ENCODE data around the gene NTNG1. TPM values are rescaled to one million over a fixed set of nuclear protein-coding genes. Genes with fewer than 3 reads are reported as not detected.

The NTNG1 gene
- total RNA-seq, 1 donor from 2014 or later, result 0.79 TPM

GRCh38 chr1:107105914-107106313 lies 34.9 kb upstream of the NTNG1 start:
- no peaks in the 10 kb centered on the region for H3K79me2 ChIP-seq (ENCODE audit: low read depth)
- Mint-ChIP-seq H3K4me3 (no peak overlapping the region), H3K4me1 (peaks cover 20% of the 10 kb centered on the region), H3K9me3 (no peaks in the 10 kb centered on the region), H3K36me3 (no peaks in the 10 kb centered on the region), H3K27ac (no peak overlapping the region), H3K27me3 (ENCODE audit: insufficient read depth, low read depth) (no peaks in the 10 kb centered on the region)
- no peaks in the 10 kb centered on the region for H4K20me1 ChIP-seq (ENCODE audit: low read depth)
- no peak overlapping the region for H2AFZ ChIP-seq (replicated peaks)
- no peaks in the 10 kb centered on the region for H3F3A ChIP-seq (ENCODE audit: low read depth)
- peaks cover 12% of the 10 kb centered on the region for H3K4me1 ChIP-seq
- TF ChIP-seq EZH2 (IDR thresholded peaks at IDR 0.05), result no peak
- TF ChIP-seq CTCF (IDR thresholded peaks at IDR 0.05), result no peak
- TF ChIP-seq EZH2phosphoT487 (IDR thresholded peaks at IDR 0.05), result no peak
- no peak overlapping the region for H3K27ac ChIP-seq
- H3K36me3 ChIP-seq, result no peaks in the 10 kb centered on the region
- DNase-seq (ENCODE audit: low spot score), result no peak
- no peak overlapping the region for H3K9ac ChIP-seq
- no peak overlapping the region for H3K4me2 ChIP-seq
- H3K4me3 ChIP-seq, result no peak overlapping the region
- H3K9me3 ChIP-seq (ENCODE audit: low read depth), result no peaks in the 10 kb centered on the region
- no peaks in the 10 kb centered on the region for H3K27me3 ChIP-seq

GRCh38 chr1:107110326-107110725 lies 30.5 kb upstream of the NTNG1 start:
- H3K9me3 Mint-ChIP-seq, result no peaks in the 10 kb centered on the region
- peaks cover 12% of the 10 kb centered on the region for H3K4me1 ChIP-seq
- H3K27ac ChIP-seq, result no peak overlapping the region
- H3K27ac Mint-ChIP-seq, result no peak overlapping the region
- TF ChIP-seq EZH2phosphoT487 (IDR thresholded peaks at IDR 0.05) (no peak), EZH2 (IDR thresholded peaks at IDR 0.05) (no peak), CTCF (IDR thresholded peaks at IDR 0.05) (no peak)
- H3K9me3 ChIP-seq (ENCODE audit: low read depth), result no peaks in the 10 kb centered on the region
- no peak overlapping the region for H3K4me3 ChIP-seq
- no peaks in the 10 kb centered on the region for H3K36me3 ChIP-seq
- H4K20me1 ChIP-seq (ENCODE audit: low read depth), result no peaks in the 10 kb centered on the region
- no peak for DNase-seq (ENCODE audit: low spot score)
- no peaks in the 10 kb centered on the region for H3K36me3 Mint-ChIP-seq
- H3K9ac ChIP-seq, result no peak overlapping the region
- H3K27me3 ChIP-seq, result no peaks in the 10 kb centered on the region
- H3K4me1 Mint-ChIP-seq, result peaks cover 14% of the 10 kb centered on the region
- peak overlapping the region; percentile 42 for H3K4me2 ChIP-seq
- H3K4me3 Mint-ChIP-seq, result no peak overlapping the region
- no peak overlapping the region for H2AFZ ChIP-seq (replicated peaks)
- H3K79me2 ChIP-seq (ENCODE audit: low read depth), result no peaks in the 10 kb centered on the region
- H3K27me3 Mint-ChIP-seq (ENCODE audit: insufficient read depth, low read depth), result no peaks in the 10 kb centered on the region
- no peaks in the 10 kb centered on the region for H3F3A ChIP-seq (ENCODE audit: low read depth)

GRCh38 chr1:107116306-107116790 lies 24.5 kb upstream of the NTNG1 start:
- no peak overlapping the region for H3K4me2 ChIP-seq

More at GRCh38 chr1:107116306-107116790, 24.5 kb upstream of the NTNG1 start:
- Histone ChIP-seq H3F3A (ENCODE audit: low read depth) (no peaks in the 10 kb centered on the region), H2AFZ (replicated peaks) (no peak overlapping the region), H3K36me3 (no peaks in the 10 kb centered on the region), H3K4me3 (no peak overlapping the region), H4K20me1 (ENCODE audit: low read depth) (no peaks in the 10 kb centered on the region), H3K4me1 (no peaks in the 10 kb centered on the region), H3K9me3 (ENCODE audit: low read depth) (no peaks in the 10 kb centered on the region), H3K9ac (no peak overlapping the region), H3K27me3 (no peaks in the 10 kb centered on the region), H3K79me2 (ENCODE audit: low read depth) (no peaks in the 10 kb centered on the region), H3K27ac (no peak overlapping the region)
- Mint-ChIP-seq H3K4me3 (no peak overlapping the region), H3K36me3 (no peaks in the 10 kb centered on the region), H3K4me1 (no peaks in the 10 kb centered on the region), H3K9me3 (no peaks in the 10 kb centered on the region), H3K27ac (no peak overlapping the region), H3K27me3 (ENCODE audit: insufficient read depth, low read depth) (no peaks in the 10 kb centered on the region)
- no peak for DNase-seq (ENCODE audit: low spot score)
- no peak for TF ChIP-seq CTCF (IDR thresholded peaks at IDR 0.05)
- no peak for TF ChIP-seq EZH2 (IDR thresholded peaks at IDR 0.05)
- TF ChIP-seq EZH2phosphoT487 (IDR thresholded peaks at IDR 0.05), result no peak

All from neural progenitor cell (in vitro differentiated cells).